H9 (cell line): Measurements from ENCODE around the gene EXO1. TPM values are rescaled to one million over a fixed set of nuclear protein-coding genes. Genes with fewer than 3 reads are reported as not detected.

ENCODE experiments used
- DNase-seq: peaks from one replicate; pipeline ENCODE4 v3.0.0-alpha.2; 2017
- H2AFZ ChIP-seq: one replicate; pipeline ENCODE4 v1.6.1; 2013; ENCODE audit warnings: mild to moderate bottlenecking, low read length, control low read depth, moderate library complexity
- H2AK5ac ChIP-seq: 2 replicates; pipeline ENCODE4 v1.6.1; 2013; ENCODE audit warnings: low read length, control low read depth, mixed read lengths; ENCODE audit not compliant: insufficient read length
- H2BK120ac ChIP-seq: one replicate; pipeline ENCODE4 v1.6.1; 2013; ENCODE audit warnings: low read depth, mild to moderate bottlenecking, low read length, control low read depth, inconsistent platforms; ENCODE audit not compliant: poor library complexity, severe bottlenecking
- H2BK12ac ChIP-seq: 2 replicates; pipeline ENCODE4 v1.6.1; 2013; ENCODE audit warnings: low read length, control low read depth, mixed read lengths, low read depth; ENCODE audit not compliant: insufficient read length
- H2BK15ac ChIP-seq: 2 replicates; pipeline ENCODE4 v1.6.1; 2013; ENCODE audit warnings: low read depth, low read length, control low read depth
- H2BK20ac ChIP-seq: one replicate; pipeline ENCODE4 v1.6.1; 2013; ENCODE audit warnings: low read depth, mild to moderate bottlenecking, low read length, control low read depth, inconsistent platforms; ENCODE audit not compliant: poor library complexity, severe bottlenecking
- H2BK5ac ChIP-seq: 2 replicates; pipeline ENCODE4 v1.6.1; 2013; ENCODE audit warnings: low read length, control low read depth, mixed read lengths; ENCODE audit not compliant: insufficient read length
- H3K14ac ChIP-seq: 2 replicates; pipeline ENCODE4 v1.6.1; 2013; ENCODE audit warnings: low read length, control low read depth; ENCODE audit not compliant: insufficient read depth
- H3K18ac ChIP-seq: 2 replicates; pipeline ENCODE4 v1.6.1; 2013; ENCODE audit warnings: low read depth, mild to moderate bottlenecking, mixed read lengths, low read length, control low read depth; ENCODE audit not compliant: insufficient read length
- H3K23ac ChIP-seq: 2 replicates; pipeline ENCODE4 v1.6.1; 2013; ENCODE audit warnings: low read length, control low read depth, mixed read lengths, low read depth; ENCODE audit not compliant: insufficient read length
- H3K23me2 ChIP-seq: 2 replicates; pipeline ENCODE4 v1.6.1; 2013; ENCODE audit warnings: low read depth, mild to moderate bottlenecking, mixed read lengths, low read length, control low read depth; ENCODE audit not compliant: insufficient read length, poor library complexity, severe bottlenecking
- H3K27ac ChIP-seq: 2 replicates; pipeline ENCODE4 v1.5.1; 2013; ENCODE audit warnings: low read length, control low read depth, mixed read lengths, low read depth; ENCODE audit not compliant: insufficient read length
- H3K27me3 ChIP-seq: 2 replicates; pipeline ENCODE4 v1.6.1; 2013; ENCODE audit warnings: low read length, control low read depth, inconsistent platforms; ENCODE audit not compliant: insufficient read depth
- H3K4ac ChIP-seq: 2 replicates; pipeline ENCODE4 v1.6.1; 2013; ENCODE audit warnings: low read depth, mild to moderate bottlenecking, control low read depth, inconsistent platforms, low read length, moderate library complexity
- H3K4me1 ChIP-seq: 2 replicates; pipeline ENCODE4 v1.6.1; 2013; ENCODE audit warnings: low read length, control low read depth, inconsistent platforms; ENCODE audit not compliant: insufficient read depth
- H3K4me2 ChIP-seq: 2 replicates; pipeline ENCODE4 v1.6.1; 2013; ENCODE audit warnings: low read length, control low read depth, mixed read lengths; ENCODE audit not compliant: insufficient read length, insufficient read depth
- H3K56ac ChIP-seq: 2 replicates; pipeline ENCODE4 v1.6.1; 2013; ENCODE audit warnings: low read depth, mild to moderate bottlenecking, mixed read lengths, low read length, control low read depth; ENCODE audit not compliant: insufficient read length
- H3K79me1 ChIP-seq: 2 replicates; pipeline ENCODE4 v1.6.1; 2013; ENCODE audit warnings: low read depth, mild to moderate bottlenecking, moderate library complexity, low read length, control low read depth, inconsistent platforms; ENCODE audit not compliant: insufficient read depth, poor library complexity, severe bottlenecking
- H3K79me2 ChIP-seq: 2 replicates; pipeline ENCODE4 v1.6.1; 2013; ENCODE audit warnings: low read length, control low read depth, inconsistent platforms; ENCODE audit not compliant: insufficient read depth
- H3K9ac ChIP-seq: 2 replicates; pipeline ENCODE4 v1.6.1; 2013; ENCODE audit warnings: low read length, control low read depth, mixed read lengths; ENCODE audit not compliant: insufficient read length; ENCODE audit errors: extremely low read depth
- H3K9me3 ChIP-seq: one replicate; pipeline ENCODE4 v1.6.1; 2013; ENCODE audit warnings: low read depth, low read length, inconsistent platforms; ENCODE audit not compliant: control insufficient read depth
- H3T11ph ChIP-seq: one replicate; pipeline ENCODE4 v1.6.1; 2013; ENCODE audit warnings: mild to moderate bottlenecking, low read length, control low read depth, inconsistent platforms
- H4K20me1 ChIP-seq: one replicate; pipeline ENCODE4 v1.6.1; 2013; ENCODE audit not compliant: control insufficient read depth, insufficient read length, insufficient read depth
- H4K5ac ChIP-seq: 2 replicates; pipeline ENCODE4 v1.6.1; 2013; ENCODE audit warnings: low read depth, mild to moderate bottlenecking, mixed read lengths, low read length, control low read depth; ENCODE audit not compliant: insufficient read length
- H4K8ac ChIP-seq: replicated peaks from 2 replicates; pipeline ENCODE4 v1.6.1; 2013; ENCODE audit warnings: low read length, control low read depth, mixed read lengths, low read depth; ENCODE audit not compliant: insufficient read length
- H4K91ac ChIP-seq: 2 replicates; pipeline ENCODE4 v1.6.1; 2013; ENCODE audit warnings: low read depth, mild to moderate bottlenecking, moderate library complexity, mixed read lengths, low read length, control low read depth; ENCODE audit not compliant: insufficient read length
- H3K27ac Mint-ChIP-seq, 3 experiments: 2 replicates in 2 of 3; 3 replicates in 1 of 3; pipeline ENCODE4 v1.8.0; 2020 to 2021; ENCODE audit warnings: mixed read lengths in 3 of 3, mild to moderate bottlenecking in 1 of 3, moderate library complexity in 1 of 3
- H3K27me3 Mint-ChIP-seq: 2 replicates; pipeline ENCODE4 v1.8.0; 2021; ENCODE audit warnings: low read depth, mild to moderate bottlenecking, moderate library complexity, mixed read lengths
- H3K36me3 Mint-ChIP-seq, 3 experiments: 2 replicates in 2 of 3; 3 replicates in 1 of 3; pipeline ENCODE4 v1.8.0; 2020 to 2021; ENCODE audit warnings: low read depth in 3 of 3, mixed read lengths in 3 of 3; ENCODE audit not compliant: insufficient read depth in 1 of 3
- H3K4me1 Mint-ChIP-seq, 2 experiments: 2 replicates each; pipeline ENCODE4 v1.8.0; 2020; ENCODE audit warnings: mixed read lengths in 2 of 2
- H3K4me3 Mint-ChIP-seq, 2 experiments: 2 replicates in 1 of 2; 3 replicates in 1 of 2; pipeline ENCODE4 v1.8.0; 2020 to 2021; ENCODE audit warnings: mild to moderate bottlenecking in 2 of 2, mixed read lengths in 2 of 2, moderate library complexity in 1 of 2
- H3K9me3 Mint-ChIP-seq, 2 experiments: 2 replicates in 1 of 2; 3 replicates in 1 of 2; pipeline ENCODE4 v1.8.0; 2020; ENCODE audit warnings: mild to moderate bottlenecking in 2 of 2, mixed read lengths in 2 of 2, moderate library complexity in 1 of 2
- CTCF ChIP-seq: fragments of 200-600 bp; sonication (generic); conservative IDR thresholded peaks from 3 replicates; pipeline ENCODE4 v1.8.0; 2021; ENCODE audit warnings: antibody characterized with exemption, mild to moderate bottlenecking
- total RNA-seq: library from RNA; stranded (reverse); gene quantifications from 2 replicates; pipeline ENCODE4 v1.2.1, GENCODE V29; 2021

EXO1 gene
- total RNA-seq, 1 experiment from 2014 or later, result 43.2 TPM

GRCh38 chr1:241896670-241896962, 48.6 kb downstream of the EXO1 start:
- Mint-ChIP-seq H3K36me3 (peaks cover 0 to 9% (median 6%) of the 10 kb centered on the region in 3 experiments; a peak in 4 of 7 replicates), H3K9me3 (no peaks in the 10 kb centered on the region), H3K27me3 (no peaks in the 10 kb centered on the region), H3K4me1 (no peaks in the 10 kb centered on the region), H3K4me3 (no peak overlapping the region), H3K27ac (no peak overlapping the region)
- Histone ChIP-seq H2BK20ac (no peak overlapping the region), H2BK12ac (no peak overlapping the region), H3K9ac (no peak overlapping the region), H3K23ac (no peak overlapping the region), H3K79me1 (no peaks in the 10 kb centered on the region), H4K20me1 (no peaks in the 10 kb centered on the region), H3K56ac (no peak overlapping the region), H3K27ac (no peak overlapping the region), H4K91ac (no peak overlapping the region), H4K8ac (no peak overlapping the region), H3K4ac (no peak overlapping the region), H4K5ac (no peak overlapping the region), H3K4me1 (no peaks in the 10 kb centered on the region), H3K14ac (no peak overlapping the region), H2BK5ac (no peak overlapping the region), H2BK15ac (no peak overlapping the region), H3K23me2 (no peaks in the 10 kb centered on the region), H3K27me3 (no peaks in the 10 kb centered on the region), H2BK120ac (no peak overlapping the region), H3K79me2 (no peaks in the 10 kb centered on the region), H3K4me2 (no peak overlapping the region), H3K9me3 (no peaks in the 10 kb centered on the region), H3K18ac (no peak overlapping the region), H2AK5ac (no peak overlapping the region), H2AFZ (no peak overlapping the region), H3T11ph (no peak overlapping the region)
- TF ChIP-seq CTCF, result no peak
- no peak for DNase-seq
